Limb (tissue), 2 donors: ENCODE measurements around the gene UGT1A7.
"Not testable (repeated sequence)": the region's sequence is repeated elsewhere in the genome, so short reads cannot be mapped to it uniquely, and the experiment has no call there.

ENCODE experiments used
- DNase-seq, 2 donors: peaks; one replicate each; pipeline ENCODE4 v3.0.0-alpha.2; 2016; ENCODE audit errors: extremely low spot score in 2 of 2

Gene UGT1A7

GRCh38 chr2:233680361-233681045 lies 1.2 kb upstream of the UGT1A7 start:
- no peak for DNase-seq

DNA sequence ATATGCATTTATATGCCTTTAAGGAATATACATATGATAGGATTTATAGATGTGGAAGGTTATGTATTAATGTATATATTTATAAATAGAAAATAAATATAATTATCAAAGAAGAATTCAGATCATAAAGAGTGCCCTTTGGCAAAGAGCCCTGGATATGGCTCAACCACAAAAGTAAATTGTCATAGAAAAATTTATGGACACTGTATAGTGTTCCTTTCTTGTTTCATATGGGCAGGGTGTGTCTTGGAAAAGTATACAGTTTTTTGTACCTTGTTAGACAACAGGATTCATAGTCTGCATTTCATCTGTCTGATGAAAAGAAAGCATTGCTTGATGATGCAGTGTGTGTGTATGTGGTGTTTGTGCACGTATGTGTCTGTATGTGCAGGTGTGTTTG lies 2.9 kb downstream of the UGT1A7 start:
- DNase-seq = no peak

- DNase-seq = no peak
These were observed 5.2 kb downstream of the UGT1A7 start for GRCh38 chr2:233686928-233687327.

GRCh38 chr2:233688341-233688740 lies 6.6 kb downstream of the UGT1A7 start:
- DNase-seq = no peak

- no peak for DNase-seq
These were observed 7.3 kb downstream of the UGT1A7 start for GRCh38 chr2:233689031-233689430.

- no peak for DNase-seq
These were observed 7.8 kb downstream of the UGT1A7 start for GRCh38 chr2:233689501-233689900.

- no peak for DNase-seq
These were observed 8.7 kb downstream of the UGT1A7 start for GRCh38 chr2:233690444-233690843.

DNA sequence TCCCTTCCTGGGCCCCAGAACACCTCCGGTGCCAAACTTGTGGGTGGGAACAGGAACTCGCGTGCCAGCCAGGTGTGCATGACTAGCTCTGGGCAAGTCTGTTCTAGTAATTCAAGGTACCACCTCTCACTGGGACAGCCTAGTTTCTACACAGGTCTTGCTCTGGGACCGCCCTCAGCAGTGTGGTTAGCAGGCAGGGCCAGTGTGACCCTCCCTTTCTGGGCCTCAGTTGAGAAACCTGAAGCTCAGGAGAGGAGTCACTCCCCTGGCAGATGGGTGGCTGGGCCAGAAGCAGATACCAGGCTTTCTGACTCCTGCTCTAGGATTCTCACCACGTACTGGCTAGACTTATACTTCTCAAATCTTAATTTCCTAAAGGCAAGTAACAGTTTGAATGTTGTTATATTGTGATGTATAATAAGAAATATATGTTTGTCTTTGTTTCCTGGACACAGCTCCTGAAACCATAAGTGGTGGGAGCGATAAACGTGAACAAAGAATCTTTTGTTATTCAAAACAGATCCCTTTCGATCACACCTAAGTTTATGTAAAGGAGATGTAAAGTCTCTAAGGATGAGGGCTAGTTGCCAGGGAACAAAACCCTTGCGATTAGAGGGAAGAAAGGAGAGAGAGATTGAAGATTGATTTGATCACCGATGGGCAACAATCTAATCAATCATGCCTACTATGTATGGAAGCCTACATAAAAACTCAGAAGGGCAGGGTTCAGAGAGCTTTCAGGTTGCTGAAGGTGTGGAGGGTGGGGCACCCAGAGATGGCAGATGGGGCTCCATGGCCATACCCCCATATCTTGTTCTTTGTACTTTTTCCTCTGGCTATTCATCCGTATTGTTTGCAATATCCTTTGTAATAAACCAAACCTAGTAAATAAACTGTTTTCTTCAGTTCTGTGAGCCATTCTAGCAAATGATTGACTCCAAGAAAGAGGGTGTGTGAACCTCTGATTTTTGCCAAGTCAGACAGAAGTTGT lies 10.0 kb downstream of the UGT1A7 start:
- no peak for DNase-seq

DNA sequence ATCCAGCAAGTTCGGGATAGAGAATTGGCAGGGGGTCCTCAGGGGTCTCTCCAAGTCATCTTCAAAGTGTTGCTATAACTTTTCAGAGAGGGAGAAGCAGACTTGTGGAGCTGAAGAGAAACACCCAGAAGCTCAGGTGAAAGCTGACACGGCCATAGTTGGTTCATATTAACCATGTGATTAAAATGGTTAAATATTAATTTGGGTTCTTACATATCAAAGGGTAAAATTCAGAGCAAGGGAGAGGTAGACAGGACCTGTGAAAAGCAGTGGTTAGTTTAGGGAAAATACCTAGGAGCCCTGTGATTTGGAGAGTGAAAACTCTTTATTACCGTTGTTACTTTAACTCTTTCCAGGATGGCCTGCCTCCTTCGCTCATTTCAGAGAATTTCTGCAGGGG lies 10.9 kb downstream of the UGT1A7 start, which contains the start of gene UGT1A6:
Gene UGT1A6 (plus strand): TSS at position 243 of the 400 bp plus-strand sequence. CDS start 115 bp downstream, at position 358.
- no peak for DNase-seq

DNA sequence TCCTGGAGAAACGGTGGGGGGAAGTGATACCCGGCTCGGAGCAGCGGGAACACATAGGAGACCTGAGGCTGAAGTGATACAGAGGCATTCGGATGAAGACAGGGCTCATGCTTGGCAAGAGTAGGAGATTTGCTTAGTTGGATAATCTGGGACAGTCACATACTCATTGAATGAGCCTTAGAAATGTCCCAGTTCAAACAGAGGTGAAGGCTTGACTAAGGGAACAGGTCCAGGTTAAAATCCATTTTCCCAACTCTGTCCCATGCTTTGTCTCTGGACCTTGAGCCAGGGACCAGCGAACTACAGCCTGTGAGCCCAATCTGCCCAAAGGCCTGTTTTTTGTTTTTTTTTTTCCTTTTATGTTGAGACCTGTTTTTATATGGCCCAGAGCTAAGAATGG lies 12.3 kb downstream of the UGT1A7 start:
- DNase-seq = no peak

- no peak for DNase-seq
These were observed 17.0 kb downstream of the UGT1A7 start for GRCh38 chr2:233698740-233699139.

DNA sequence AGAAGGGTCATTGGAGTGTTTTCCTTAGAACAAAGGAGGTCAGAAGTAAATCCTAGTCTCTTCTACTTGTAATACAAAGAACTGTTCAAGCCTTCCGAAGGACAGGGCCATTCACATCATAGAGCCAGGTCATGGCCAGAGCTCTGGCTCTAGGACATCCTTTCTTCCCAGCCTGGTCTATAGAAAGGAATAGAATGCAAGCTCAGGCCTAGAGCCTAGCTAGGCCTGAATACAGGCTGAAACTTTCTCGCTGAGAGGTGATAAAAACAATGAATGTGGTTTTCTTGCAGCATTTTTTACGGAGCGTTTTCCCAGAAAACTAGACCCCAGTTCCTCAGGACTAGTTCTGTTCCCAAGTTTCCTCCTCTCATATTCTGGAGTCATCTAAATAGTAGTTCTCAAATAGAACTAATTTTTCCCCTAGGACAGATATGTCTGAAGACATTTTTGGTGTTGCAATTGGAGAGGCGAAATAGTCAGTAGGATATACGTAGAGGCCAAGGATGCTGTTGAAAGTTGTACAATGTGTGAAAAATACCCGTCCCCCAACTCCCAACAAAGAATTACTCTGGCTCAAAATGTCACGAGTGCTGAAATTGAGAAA lies 17.8 kb downstream of the UGT1A7 start:
- DNase-seq = no peak

GRCh38 chr2:233700028-233700635 lies 18.4 kb downstream of the UGT1A7 start:
- DNase-seq = no peak

DNA sequence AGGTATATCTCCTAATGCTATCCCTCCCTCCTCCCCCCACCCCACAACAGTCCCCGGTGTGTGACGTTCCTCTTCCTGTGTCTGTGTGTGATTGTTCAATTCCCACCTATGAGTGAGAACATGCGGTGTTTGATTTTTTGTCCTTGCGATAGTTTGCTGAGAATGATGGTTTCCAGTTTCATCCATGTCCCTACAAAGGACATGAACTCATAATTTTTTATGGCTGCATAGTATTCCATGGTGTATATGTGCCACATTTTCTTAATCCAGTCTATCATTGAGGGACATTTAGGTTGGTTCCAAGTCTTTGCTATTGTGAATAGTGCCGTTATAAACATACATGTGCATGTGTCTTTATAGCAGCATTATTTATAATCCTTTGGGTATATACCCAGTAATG lies 19.1 kb downstream of the UGT1A7 start:
- not testable (repeated sequence) for DNase-seq

DNA sequence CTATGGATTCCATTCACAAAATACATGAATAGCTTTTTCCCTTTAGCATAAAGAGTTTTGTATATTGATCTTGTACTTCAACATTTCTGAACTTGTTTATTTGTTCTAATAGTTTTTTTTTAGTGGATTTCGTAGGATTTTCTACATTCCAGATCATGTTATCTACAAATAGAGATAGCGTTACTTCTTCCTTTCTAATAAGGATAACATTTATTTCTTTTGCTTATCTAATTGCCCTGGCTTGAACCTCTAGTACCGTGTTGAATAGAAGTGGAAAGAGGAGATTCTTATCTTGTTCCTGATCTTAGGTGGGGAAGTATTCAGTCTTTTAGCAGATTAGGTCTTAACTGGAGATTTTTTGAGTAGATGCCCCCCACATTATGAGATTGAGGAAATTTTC lies 20.5 kb downstream of the UGT1A7 start:
- no peak for DNase-seq

DNA sequence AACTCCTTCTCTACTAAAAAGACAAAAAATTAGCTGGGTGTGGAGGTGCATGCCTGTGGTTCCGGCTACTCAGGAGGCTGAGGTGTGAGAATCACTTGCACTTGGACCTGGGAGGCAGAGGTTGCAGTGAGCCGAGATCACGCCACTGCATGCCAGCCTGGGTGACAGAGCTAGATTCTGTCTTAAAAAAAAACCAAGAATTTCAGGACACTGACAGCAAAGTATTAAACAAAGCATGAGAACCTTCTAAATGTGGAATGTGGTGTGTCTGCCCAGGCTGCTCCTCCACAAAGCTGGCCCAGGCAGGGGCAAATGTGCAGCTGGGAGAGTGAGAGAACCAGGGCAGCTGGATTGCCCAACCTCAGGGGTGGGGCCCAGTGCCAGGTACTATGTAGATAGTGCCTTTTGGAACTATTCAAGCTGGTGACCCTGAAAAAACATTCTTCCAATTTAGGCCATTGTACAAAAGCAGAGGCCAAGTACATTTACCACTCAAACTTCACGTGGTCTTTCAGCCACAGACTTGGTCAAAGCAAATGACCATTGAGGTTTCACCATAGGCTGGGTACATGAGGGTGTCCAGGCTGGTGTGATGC lies 24.3 kb downstream of the UGT1A7 start:
- no peak for DNase-seq

DNA sequence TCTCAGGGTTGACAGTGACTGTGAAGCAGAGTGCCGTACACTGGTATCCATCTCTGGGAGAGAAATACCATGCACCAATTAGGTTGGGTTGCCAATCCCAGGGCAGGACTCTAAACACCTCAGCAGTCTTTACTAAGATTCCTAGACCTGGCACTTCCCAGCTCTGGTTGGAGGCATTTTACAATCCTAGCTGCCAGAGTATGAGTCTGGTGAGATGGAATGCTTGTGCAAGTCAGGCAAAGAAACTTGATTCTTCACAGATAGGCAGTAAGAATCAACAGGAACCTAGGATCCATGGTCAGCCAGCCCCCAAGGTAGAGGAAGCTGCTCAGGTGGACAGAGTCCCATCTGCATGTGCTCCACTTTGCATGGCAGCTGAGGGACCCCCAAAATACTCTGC lies 25.0 kb downstream of the UGT1A7 start:
- no peak for DNase-seq

GRCh38 chr2:233707940-233708644 lies 26.4 kb downstream of the UGT1A7 start:
- no peak for DNase-seq

DNA sequence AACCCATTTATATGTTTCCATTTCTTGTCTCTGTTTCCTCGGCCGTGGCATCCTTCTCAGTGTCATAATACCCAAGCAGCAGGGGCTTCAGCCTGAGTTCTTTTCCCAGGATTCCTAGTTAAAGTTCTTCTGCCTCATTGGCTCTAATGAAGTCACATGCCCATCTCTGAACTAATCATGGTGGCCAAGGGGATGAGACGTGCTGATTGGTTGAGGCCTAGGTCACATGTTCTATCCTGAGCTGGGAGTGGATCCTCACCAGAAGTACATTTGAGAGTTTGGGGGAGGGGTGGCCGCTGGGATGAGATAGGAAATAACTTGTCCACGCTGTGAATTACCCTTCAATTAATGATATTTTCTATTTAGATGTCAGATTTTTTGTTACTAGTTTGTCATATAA lies 27.2 kb downstream of the UGT1A7 start:
- DNase-seq = no peak

DNA sequence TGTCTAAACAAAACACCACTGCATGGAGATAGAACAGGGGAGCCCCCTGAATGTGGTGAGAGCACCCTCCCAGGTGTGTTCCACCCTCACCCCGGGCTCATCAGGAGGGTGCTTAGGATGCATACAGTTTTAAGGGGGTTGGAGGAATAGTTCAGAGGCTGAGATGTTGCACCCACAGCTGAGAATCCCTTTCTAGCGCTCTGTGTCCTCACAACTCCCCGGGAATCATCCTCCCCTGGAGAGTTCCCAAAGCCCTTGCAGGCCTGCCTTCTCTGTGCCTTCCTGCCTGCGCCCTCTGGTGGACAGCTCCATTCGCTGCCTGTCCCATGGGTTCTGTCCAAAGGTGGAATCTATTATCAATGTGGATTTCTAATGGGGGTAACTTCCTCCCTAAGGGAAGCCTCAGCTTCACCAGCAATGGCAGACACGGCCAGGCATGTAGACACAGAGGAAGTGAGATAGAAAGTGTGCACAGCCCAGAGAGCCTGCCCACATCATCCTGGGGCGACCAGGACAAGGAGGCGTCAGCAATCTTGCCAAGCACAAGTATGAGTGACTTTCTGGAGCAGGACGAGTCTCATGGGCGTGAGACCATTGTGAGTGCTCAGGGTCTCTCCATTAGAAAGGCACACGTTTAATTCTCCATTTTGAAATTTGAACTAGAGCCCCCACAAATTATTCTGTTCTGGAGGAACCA lies 29.8 kb downstream of the UGT1A7 start:
- DNase-seq = peak; percentile 31 to 71
